Caco-2 (cell line): ENCODE data around the gene CARS2. TPM values are rescaled to one million over a fixed set of nuclear protein-coding genes. Genes with fewer than 3 reads are reported as not detected.

Experiments
- BruUV-seq: library from RNA; stranded (reverse); fragments of 400-500 nt; replicated peaks from 2 replicates; lab custom pipeline; 2021; lab: Mats Ljungman, UMichigan
- CTCF ChIA-PET: fragments of 300-600 bp; sonication (Branson Sonifier 250); formaldehyde crosslinking; loops from one replicate; lab custom pipeline; 2022; ENCODE audit warnings: antibody characterized with exemption; lab: Charles Lee
- POLR2A ChIA-PET: fragments of 300-600 bp; sonication (Branson Sonifier 250); formaldehyde crosslinking; loops from one replicate; lab custom pipeline; 2022; ENCODE audit warnings: antibody characterized with exemption; lab: Charles Lee
- DNase-seq, 2 experiments: peaks; one replicate each; pipeline versions ENCODE4 v3.0.0 to v3.0.0-alpha.2; 2020 to 2022
- H3K27me3 ChIP-seq: replicated peaks from 2 replicates; pipeline ENCODE4 v1.6.0; 2011; ENCODE audit warnings: low read length; ENCODE audit not compliant: control insufficient read depth, insufficient read depth
- H3K36me3 ChIP-seq: 2 replicates; pipeline ENCODE4 v1.5.1; 2011; ENCODE audit warnings: low read length; ENCODE audit not compliant: control insufficient read depth, insufficient read depth
- H3K4me1 ChIP-seq: fragments of 250-450 bp; sonication (Bioruptor Pico); 2 replicates; pipeline ENCODE4 v1.5.1; 2020; ENCODE audit warnings: mild to moderate bottlenecking
- H3K4me3 ChIP-seq: 2 replicates; pipeline ENCODE4 v1.5.1; 2011; ENCODE audit warnings: low read depth, mild to moderate bottlenecking, control low read depth, low read length
- H3K9me3 ChIP-seq: fragments of 250-450 bp; sonication (Bioruptor Pico); 2 replicates; pipeline ENCODE4 v1.5.1; 2020; ENCODE audit warnings: mild to moderate bottlenecking, moderate library complexity
- H3K27ac Mint-ChIP-seq: one replicate; pipeline ENCODE4 v1.8.0; 2022; ENCODE audit warnings: mixed read lengths; ENCODE audit not compliant: unreplicated experiment
- H3K27me3 Mint-ChIP-seq: one replicate; pipeline ENCODE4 v1.8.0; 2022; ENCODE audit warnings: mixed read lengths; ENCODE audit not compliant: insufficient read depth, unreplicated experiment
- H3K36me3 Mint-ChIP-seq: one replicate; pipeline ENCODE4 v1.8.0; 2022; ENCODE audit warnings: mild to moderate bottlenecking, mixed read lengths; ENCODE audit not compliant: insufficient read depth, unreplicated experiment
- H3K4me1 Mint-ChIP-seq: one replicate; pipeline ENCODE4 v1.8.0; 2022; ENCODE audit warnings: low read depth, mixed read lengths; ENCODE audit not compliant: unreplicated experiment
- H3K4me3 Mint-ChIP-seq: one replicate; pipeline ENCODE4 v1.8.0; 2022; ENCODE audit warnings: mild to moderate bottlenecking, moderate library complexity, mixed read lengths; ENCODE audit not compliant: unreplicated experiment
- H3K9me3 Mint-ChIP-seq: one replicate; pipeline ENCODE4 v1.8.0; 2022; ENCODE audit warnings: mixed read lengths; ENCODE audit not compliant: unreplicated experiment
- CTCF ChIP-seq, 2 experiments: fragments of 200-600 bp in 1 of 2; IDR thresholded peaks; 1 replicate in 1 of 2; 2 replicates in 1 of 2; pipeline versions ENCODE4 v1.5.1 to v1.8.0; 2011 to 2022; ENCODE audit warnings: antibody characterized with exemption in 1 of 2, control low read depth in 1 of 2, inconsistent platforms in 1 of 2, low read depth in 1 of 2, low read length in 1 of 2, mild to moderate bottlenecking in 1 of 2, moderate library complexity in 1 of 2; ENCODE audit not compliant: insufficient read depth in 1 of 2, severe bottlenecking in 1 of 2, unreplicated experiment in 1 of 2
- intact Hi-C: fragments of 100-400 bp; cut with micrococcal nuclease; formaldehyde crosslinking; loops from one replicate; pipeline ENCODE4 v1.10.0; 2022; ENCODE audit not compliant: unreplicated experiment
- total RNA-seq: library from RNA; stranded (reverse); gene quantifications from 2 replicates; pipeline ENCODE4 v1.2.3, GENCODE V29; 2022

Gene CARS2
- total RNA-seq, 1 experiment from 2014 or later = 63.1 TPM

- intact Hi-C loops = no loop called here
- no peak for DNase-seq
- H3K9me3 ChIP-seq = no peaks in the 10 kb centered on the region
- H3K27ac Mint-ChIP-seq = no peak overlapping the region
- POLR2A ChIA-PET = no interaction called here
- no peaks in the 10 kb centered on the region for H3K27me3 ChIP-seq
- H3K27me3 Mint-ChIP-seq = no peaks in the 10 kb centered on the region
- H3K36me3 ChIP-seq = peaks cover 1% of the 10 kb centered on the region; the same call in 1 of the 2 replicates
- no peak for TF ChIP-seq CTCF (IDR thresholded peaks at IDR 0.05; ENCODE audit: insufficient read depth in 1 of 2, low read depth in 1 of 2, low read length in 1 of 2, severe bottlenecking in 1 of 2, unreplicated experiment in 1 of 2)
- no peak overlapping the region for H3K4me3 ChIP-seq
- peaks cover 69% of the 10 kb centered on the region for H3K36me3 Mint-ChIP-seq
- no peaks in the 10 kb centered on the region for H3K4me1 Mint-ChIP-seq
- no peaks in the 10 kb centered on the region for H3K4me1 ChIP-seq
- CTCF ChIA-PET = no interaction called here
- H3K4me3 Mint-ChIP-seq = no peak overlapping the region
- peaks cover 10% of the 10 kb centered on the region for H3K9me3 Mint-ChIP-seq
- no TSS peak for BruUV-seq
Observed at GRCh38 chr13:110657196-110657595, 48.7 kb downstream of the CARS2 start.

- Mint-ChIP-seq H3K27ac (no peak overlapping the region), H3K36me3 (peaks cover 62% of the 10 kb centered on the region), H3K4me3 (no peak overlapping the region), H3K4me1 (no peaks in the 10 kb centered on the region), H3K9me3 (no peaks in the 10 kb centered on the region), H3K27me3 (no peaks in the 10 kb centered on the region)
- TF ChIP-seq CTCF (IDR thresholded peaks at IDR 0.05; ENCODE audit: insufficient read depth in 1 of 2, low read depth in 1 of 2, low read length in 1 of 2, severe bottlenecking in 1 of 2, unreplicated experiment in 1 of 2) = no peak
- intact Hi-C loops = no loop called here
- Histone ChIP-seq H3K4me1 (no peaks in the 10 kb centered on the region), H3K4me3 (no peak overlapping the region), H3K36me3 (peaks cover 3% of the 10 kb centered on the region), H3K9me3 (no peaks in the 10 kb centered on the region), H3K27me3 (no peaks in the 10 kb centered on the region)
- DNase-seq = no peak
- POLR2A ChIA-PET = no interaction called here
- BruUV-seq = no TSS peak
- CTCF ChIA-PET = no interaction called here
Observed at GRCh38 chr13:110653851-110654250, 52.1 kb downstream of the CARS2 start.

- no peaks in the 10 kb centered on the region for H3K9me3 ChIP-seq
- no peak overlapping the region for H3K4me3 ChIP-seq
- no peaks in the 10 kb centered on the region for H3K4me1 ChIP-seq
- Mint-ChIP-seq H3K27me3 (no peaks in the 10 kb centered on the region), H3K4me3 (no peak overlapping the region), H3K27ac (no peak overlapping the region), H3K9me3 (no peaks in the 10 kb centered on the region), H3K36me3 (peaks cover 66% of the 10 kb centered on the region), H3K4me1 (no peaks in the 10 kb centered on the region)
- CTCF ChIA-PET = no interaction called here
- H3K27me3 ChIP-seq = no peaks in the 10 kb centered on the region
- POLR2A ChIA-PET = no interaction called here
- H3K36me3 ChIP-seq = peaks cover 3% of the 10 kb centered on the region
- no peak for TF ChIP-seq CTCF (IDR thresholded peaks at IDR 0.05; ENCODE audit: insufficient read depth in 1 of 2, low read depth in 1 of 2, low read length in 1 of 2, severe bottlenecking in 1 of 2, unreplicated experiment in 1 of 2)
- intact Hi-C loops = no loop called here
- no peak for DNase-seq
- BruUV-seq = no TSS peak
Observed at GRCh38 chr13:110653271-110653670, 52.6 kb downstream of the CARS2 start.
